DND-41 (cell line): ENCODE results near the gene ORM1.

Source experiments
- ATAC-seq: fragments of 200-7000 bp; cut with Tn5 transposase; 3 replicates; pipeline ENCODE4 v1.9.1; 2021; ENCODE audit warnings: low read depth; ENCODE audit not compliant: insufficient read depth
- DNase-seq: peaks from one replicate; pipeline ENCODE4 v3.0.0-alpha.2; 2020
- H2AFZ ChIP-seq: 2 replicates; pipeline ENCODE4 v1.6.0; 2012; ENCODE audit warnings: low read depth, low read length
- H3K27ac ChIP-seq: 2 replicates; pipeline ENCODE4 v1.5.1; 2012; ENCODE audit warnings: low read length, inconsistent platforms
- H3K27me3 ChIP-seq: fragments of 200-600 bp; sonication (generic); 2 replicates; pipeline ENCODE4 v1.6.0; 2012; ENCODE audit warnings: low read length, mild to moderate bottlenecking, inconsistent platforms; ENCODE audit not compliant: insufficient read depth, poor library complexity
- H3K36me3 ChIP-seq: 2 replicates; pipeline ENCODE4 v1.5.1; 2012; ENCODE audit warnings: low read length, inconsistent platforms; ENCODE audit not compliant: insufficient read depth
- H3K4me1 ChIP-seq: 2 replicates; pipeline ENCODE4 v1.5.1; 2012; ENCODE audit warnings: mild to moderate bottlenecking, low read length; ENCODE audit not compliant: insufficient read depth
- H3K4me2 ChIP-seq: 2 replicates; pipeline ENCODE4 v1.6.0; 2012; ENCODE audit warnings: mild to moderate bottlenecking, moderate library complexity, low read length, inconsistent platforms; ENCODE audit not compliant: insufficient read depth
- H3K4me3 ChIP-seq, 2 experiments: fragments of 200-600 bp in 1 of 2; shearing (Covaris generic) in 1 of 2; 2 replicates each; pipeline ENCODE4 v1.5.1; 2012 to 2016; ENCODE audit warnings: inconsistent platforms in 2 of 2, low read length in 2 of 2, mild to moderate bottlenecking in 2 of 2, low read depth in 1 of 2, moderate library complexity in 1 of 2
- H3K79me2 ChIP-seq: 2 replicates; pipeline ENCODE4 v1.6.0; 2012; ENCODE audit warnings: low read length, inconsistent platforms; ENCODE audit not compliant: insufficient read depth
- H3K9ac ChIP-seq: 2 replicates; pipeline ENCODE4 v1.6.0; 2012; ENCODE audit warnings: low read depth, mild to moderate bottlenecking, inconsistent platforms, low read length, moderate library complexity
- H3K9me3 ChIP-seq: 2 replicates; pipeline ENCODE4 v1.5.1; 2012; ENCODE audit warnings: low read length, moderate library complexity, mild to moderate bottlenecking, inconsistent platforms; ENCODE audit not compliant: insufficient read depth, severe bottlenecking
- H4K20me1 ChIP-seq: 2 replicates; pipeline ENCODE4 v1.6.0; 2012; ENCODE audit warnings: low read length; ENCODE audit not compliant: insufficient read depth
- CTCF ChIP-seq: IDR thresholded peaks from 2 replicates; pipeline ENCODE4 v1.5.1; 2012; ENCODE audit warnings: borderline replicate concordance, low read length, moderate library complexity, mild to moderate bottlenecking; ENCODE audit not compliant: poor library complexity, severe bottlenecking; ENCODE audit errors: extremely low read depth
- EZH2 ChIP-seq: IDR thresholded peaks from 3 replicates; pipeline ENCODE4 v1.6.1; 2012; ENCODE audit warnings: borderline replicate concordance, low read depth, mild to moderate bottlenecking, moderate library complexity, low read length, inconsistent platforms; ENCODE audit not compliant: severe bottlenecking

Gene ORM1

GRCh38 chr9:114284316-114285060 is 38.4 kb upstream of the ORM1 start:
- no peaks in the 10 kb centered on the region for H3K9me3 ChIP-seq
- ATAC-seq (no peak), DNase-seq (no peak)
- no peak overlapping the region for H3K4me3 ChIP-seq
- H3K36me3 ChIP-seq: no peaks in the 10 kb centered on the region
- H4K20me1 ChIP-seq: no peaks in the 10 kb centered on the region; the same call in 1 of the 2 replicates
- H2AFZ ChIP-seq: no peak overlapping the region
- no peak for TF ChIP-seq CTCF
- no peak for TF ChIP-seq EZH2
- H3K79me2 ChIP-seq: no peaks in the 10 kb centered on the region
- H3K4me2 ChIP-seq: no peak overlapping the region
- no peaks in the 10 kb centered on the region for H3K27me3 ChIP-seq
- H3K27ac ChIP-seq: no peak overlapping the region
- no peaks in the 10 kb centered on the region for H3K4me1 ChIP-seq
- H3K9ac ChIP-seq: no peak overlapping the region

DNA sequence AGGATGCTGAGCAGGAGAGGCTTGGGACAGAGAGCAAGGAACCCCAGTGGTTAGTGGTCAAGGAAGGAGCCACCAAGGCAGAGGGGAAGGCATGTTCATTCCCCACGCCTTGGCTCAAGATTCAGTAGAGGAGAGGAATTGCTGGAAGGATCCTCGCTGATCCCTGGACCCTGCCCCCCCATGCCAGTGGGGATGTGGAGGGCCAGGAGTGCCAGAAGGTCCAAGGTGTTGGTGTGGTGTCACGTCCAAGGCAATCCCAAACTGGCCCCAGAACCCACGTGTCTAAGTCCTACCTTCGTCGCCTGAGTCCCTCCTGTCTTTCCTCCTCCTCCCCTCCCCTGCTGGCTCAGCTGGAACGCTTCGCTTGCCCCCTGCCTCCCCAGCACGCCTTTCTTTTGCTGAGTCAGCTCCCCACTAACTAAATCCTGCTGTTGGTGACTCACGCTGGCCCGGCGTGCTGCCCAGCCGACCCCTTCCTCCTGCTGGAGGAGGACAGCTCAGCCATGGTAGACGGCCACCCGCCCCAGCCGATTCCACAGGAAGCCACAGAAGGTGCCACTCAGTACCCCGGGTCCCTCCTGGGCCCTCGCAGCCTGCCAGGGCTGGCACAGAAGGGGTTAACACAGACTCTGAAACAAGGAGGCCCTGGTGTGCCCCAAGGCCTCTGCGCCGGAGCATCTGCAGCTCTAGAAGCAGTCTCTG is 37.6 kb upstream of the ORM1 start:
- H4K20me1 ChIP-seq: no peaks in the 10 kb centered on the region; the same call in 1 of the 2 replicates
- no peak overlapping the region for H2AFZ ChIP-seq
- no peaks in the 10 kb centered on the region for H3K9me3 ChIP-seq
- H3K4me3 ChIP-seq: no peak overlapping the region
- H3K36me3 ChIP-seq: no peaks in the 10 kb centered on the region
- H3K9ac ChIP-seq: no peak overlapping the region
- DNase-seq (no peak), ATAC-seq (no peak)
- TF ChIP-seq EZH2 (no peak), CTCF (no peak)
- H3K27ac ChIP-seq: no peak overlapping the region
- H3K4me2 ChIP-seq: no peak overlapping the region
- H3K79me2 ChIP-seq: no peaks in the 10 kb centered on the region
- H3K4me1 ChIP-seq: no peaks in the 10 kb centered on the region
- no peaks in the 10 kb centered on the region for H3K27me3 ChIP-seq

DNA sequence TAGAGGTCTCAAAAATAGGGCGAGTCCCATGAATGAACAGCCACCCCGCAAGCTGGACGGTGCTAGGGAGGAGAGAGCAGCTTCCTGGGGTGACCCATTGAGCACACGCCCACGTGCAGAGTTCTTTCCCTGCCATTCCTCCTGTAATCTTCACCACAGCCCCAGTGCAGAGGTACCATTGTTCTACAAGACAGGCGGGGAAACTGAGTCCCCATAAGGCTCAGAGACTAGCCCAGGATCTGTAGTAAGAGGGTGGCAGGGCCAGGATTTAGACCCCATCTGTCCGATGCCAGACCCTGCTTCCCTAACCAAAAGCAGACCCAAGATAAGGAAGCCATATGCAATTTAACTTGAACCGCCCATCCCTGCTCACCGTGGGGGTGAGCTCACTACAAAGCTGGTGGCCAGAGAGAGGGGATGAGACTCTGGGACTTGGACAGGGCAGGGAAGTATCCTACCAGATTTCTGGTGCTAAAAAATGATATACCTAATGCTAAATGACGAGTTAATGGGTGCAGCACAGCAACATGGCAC is 36.7 kb upstream of the ORM1 start:
- TF ChIP-seq EZH2 (no peak), CTCF (no peak)
- ATAC-seq (no peak), DNase-seq (no peak)
- no peaks in the 10 kb centered on the region for H3K9me3 ChIP-seq
- no peak overlapping the region for H3K4me3 ChIP-seq
- H3K4me1 ChIP-seq: no peaks in the 10 kb centered on the region
- no peak overlapping the region for H3K9ac ChIP-seq
- H3K79me2 ChIP-seq: no peaks in the 10 kb centered on the region
- H4K20me1 ChIP-seq: no peaks in the 10 kb centered on the region; the same call in 1 of the 2 replicates
- H3K36me3 ChIP-seq: no peaks in the 10 kb centered on the region
- H3K4me2 ChIP-seq: no peak overlapping the region
- no peak overlapping the region for H2AFZ ChIP-seq
- H3K27ac ChIP-seq: no peak overlapping the region
- no peaks in the 10 kb centered on the region for H3K27me3 ChIP-seq
